GM20431 (cell line): ENCODE data around the gene RBM27.
"Not testable (repeated sequence)": the region's sequence is repeated elsewhere in the genome, so short reads cannot be mapped to it uniquely, and the experiment has no call there.

Experiments used
- in situ Hi-C: fragments of 300-500 bp; cut with MseI, MboI; formaldehyde crosslinking; loops from one replicate; pipeline ENCODE4 v1.15.0; 2020; ENCODE audit warnings: low sequenced_read_pairs; ENCODE audit not compliant: unreplicated experiment

RBM27 gene, protein sequence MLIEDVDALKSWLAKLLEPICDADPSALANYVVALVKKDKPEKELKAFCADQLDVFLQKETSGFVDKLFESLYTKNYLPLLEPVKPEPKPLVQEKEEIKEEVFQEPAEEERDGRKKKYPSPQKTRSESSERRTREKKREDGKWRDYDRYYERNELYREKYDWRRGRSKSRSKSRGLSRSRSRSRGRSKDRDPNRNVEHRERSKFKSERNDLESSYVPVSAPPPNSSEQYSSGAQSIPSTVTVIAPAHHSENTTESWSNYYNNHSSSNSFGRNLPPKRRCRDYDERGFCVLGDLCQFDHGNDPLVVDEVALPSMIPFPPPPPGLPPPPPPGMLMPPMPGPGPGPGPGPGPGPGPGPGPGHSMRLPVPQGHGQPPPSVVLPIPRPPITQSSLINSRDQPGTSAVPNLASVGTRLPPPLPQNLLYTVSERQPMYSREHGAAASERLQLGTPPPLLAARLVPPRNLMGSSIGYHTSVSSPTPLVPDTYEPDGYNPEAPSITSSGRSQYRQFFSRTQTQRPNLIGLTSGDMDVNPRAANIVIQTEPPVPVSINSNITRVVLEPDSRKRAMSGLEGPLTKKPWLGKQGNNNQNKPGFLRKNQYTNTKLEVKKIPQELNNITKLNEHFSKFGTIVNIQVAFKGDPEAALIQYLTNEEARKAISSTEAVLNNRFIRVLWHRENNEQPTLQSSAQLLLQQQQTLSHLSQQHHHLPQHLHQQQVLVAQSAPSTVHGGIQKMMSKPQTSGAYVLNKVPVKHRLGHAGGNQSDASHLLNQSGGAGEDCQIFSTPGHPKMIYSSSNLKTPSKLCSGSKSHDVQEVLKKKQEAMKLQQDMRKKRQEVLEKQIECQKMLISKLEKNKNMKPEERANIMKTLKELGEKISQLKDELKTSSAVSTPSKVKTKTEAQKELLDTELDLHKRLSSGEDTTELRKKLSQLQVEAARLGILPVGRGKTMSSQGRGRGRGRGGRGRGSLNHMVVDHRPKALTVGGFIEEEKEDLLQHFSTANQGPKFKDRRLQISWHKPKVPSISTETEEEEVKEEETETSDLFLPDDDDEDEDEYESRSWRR

DNA sequence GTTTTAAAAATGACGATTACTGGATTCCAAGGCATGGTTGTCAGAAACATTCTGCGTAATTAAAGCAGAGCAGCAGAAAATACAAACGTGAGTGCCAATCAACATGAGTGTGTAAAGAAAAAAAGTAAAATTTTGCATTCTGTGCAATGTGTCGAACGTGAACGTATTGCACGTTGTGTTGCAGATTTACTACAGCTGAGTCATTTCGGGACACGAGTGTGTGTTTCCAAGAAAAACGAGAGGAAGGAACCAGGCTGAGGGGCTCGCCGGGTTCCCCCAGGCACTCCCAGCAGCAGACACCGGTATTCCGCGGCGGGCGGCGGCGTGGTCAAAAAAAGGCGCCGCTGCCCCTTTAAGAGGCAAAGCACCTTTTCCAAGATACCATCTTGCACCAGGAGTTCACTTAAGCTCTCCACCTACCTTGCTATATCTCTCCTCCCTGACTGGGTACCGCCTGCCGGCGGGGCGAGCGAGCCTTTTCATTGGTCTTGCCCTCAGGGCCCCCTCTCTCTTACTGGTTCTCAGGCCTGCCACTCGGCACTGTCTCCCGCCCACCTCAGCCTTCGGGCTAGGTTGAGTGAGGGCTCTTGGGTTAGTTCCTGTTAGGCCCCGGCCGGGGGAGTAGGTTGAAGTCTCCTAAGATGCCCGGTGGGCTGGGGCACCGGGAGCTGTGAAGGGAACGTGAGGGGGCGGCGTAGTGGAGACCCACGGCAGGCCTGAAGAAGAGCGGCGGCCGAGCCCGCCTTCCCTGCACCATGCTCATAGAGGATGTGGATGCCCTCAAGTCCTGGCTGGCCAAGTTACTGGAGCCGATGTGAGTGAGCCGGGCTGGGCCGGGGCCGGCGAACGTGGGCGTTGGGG is at the start of gene RBM27:
RBM27 (plus strand) TSS at position 595 of the 861 bp plus-strand sequence; CDS start at position 756, 161 bp downstream.
- in situ Hi-C loops, result no loop called here

DNA sequence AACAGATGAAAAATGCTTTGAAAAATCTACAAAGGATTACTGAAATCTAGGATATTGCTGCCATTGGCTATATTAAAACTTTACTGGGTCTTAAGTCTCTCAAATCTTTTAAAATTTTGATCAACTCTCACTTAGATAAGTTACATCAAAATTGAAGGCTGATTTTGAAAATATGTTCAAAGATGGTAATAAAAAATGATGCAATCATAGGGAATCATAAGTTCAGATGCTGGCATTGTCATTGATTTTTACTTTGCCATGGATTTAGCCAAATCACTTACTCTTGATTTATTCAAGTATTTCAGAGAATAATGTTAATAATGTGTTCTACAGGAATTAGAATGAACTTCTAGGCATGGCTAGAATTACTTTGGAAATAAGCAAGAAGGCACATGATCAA is 45.1 kb upstream of the RBM27 start:
- in situ Hi-C loops, result no loop called here

DNA sequence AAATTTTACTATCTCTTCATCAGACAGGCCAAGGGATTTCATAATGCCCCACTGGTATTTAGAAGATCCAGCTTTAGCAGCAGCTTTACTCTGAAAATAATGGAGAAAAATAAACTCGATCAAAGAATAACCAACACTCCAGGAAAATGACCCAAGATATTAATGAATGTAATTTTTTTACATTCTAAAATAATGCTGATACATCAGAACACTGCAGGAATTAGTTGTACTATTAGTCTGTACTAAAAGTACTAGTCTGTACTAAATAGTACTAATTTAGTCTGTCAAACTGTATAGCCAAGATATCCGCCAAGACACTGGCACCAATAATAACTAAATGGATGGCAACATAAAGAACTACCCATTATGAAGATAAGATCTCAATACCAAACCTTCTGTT is 39.0 kb upstream of the RBM27 start:
- in situ Hi-C loops, result no loop called here

DNA sequence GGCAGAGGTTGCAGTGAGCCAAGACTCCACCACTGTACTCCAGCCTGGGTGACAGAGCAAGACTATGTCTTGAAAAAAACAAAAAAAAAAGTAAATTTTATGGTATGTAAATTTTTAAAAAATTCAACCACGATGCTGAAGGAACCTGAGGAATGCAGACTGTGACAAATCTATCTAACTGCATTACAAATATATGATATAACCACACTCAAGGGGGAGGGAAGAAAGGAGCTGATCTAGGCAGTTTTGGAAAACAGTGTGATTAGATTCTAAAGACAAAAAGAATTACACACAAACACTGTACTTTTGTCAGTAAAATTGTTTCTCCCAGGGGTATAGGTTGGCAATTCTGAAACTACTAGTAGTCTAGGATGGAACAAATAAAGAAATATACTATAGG is 37.9 kb upstream of the RBM27 start:
- in situ Hi-C loops, result no loop called here

DNA sequence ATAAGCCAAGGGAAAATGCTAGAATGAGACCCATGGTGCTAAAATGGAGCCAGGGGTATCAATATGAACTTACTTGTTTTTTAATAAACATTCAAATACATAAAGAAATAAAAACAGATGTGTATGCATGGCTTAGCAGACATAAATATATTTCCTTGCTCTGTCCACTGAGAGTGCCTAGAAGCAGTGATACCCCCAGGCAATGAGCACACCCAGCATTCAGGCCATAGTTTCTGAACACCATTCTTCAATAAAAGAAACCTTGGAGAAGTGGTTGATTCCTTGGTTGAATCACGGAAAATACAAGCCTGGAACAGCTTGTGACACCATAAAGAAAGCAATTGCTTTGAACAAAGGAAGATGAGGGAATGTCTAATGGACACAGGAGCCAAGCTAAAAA is 37.5 kb upstream of the RBM27 start:
- in situ Hi-C loops, result no loop called here

DNA sequence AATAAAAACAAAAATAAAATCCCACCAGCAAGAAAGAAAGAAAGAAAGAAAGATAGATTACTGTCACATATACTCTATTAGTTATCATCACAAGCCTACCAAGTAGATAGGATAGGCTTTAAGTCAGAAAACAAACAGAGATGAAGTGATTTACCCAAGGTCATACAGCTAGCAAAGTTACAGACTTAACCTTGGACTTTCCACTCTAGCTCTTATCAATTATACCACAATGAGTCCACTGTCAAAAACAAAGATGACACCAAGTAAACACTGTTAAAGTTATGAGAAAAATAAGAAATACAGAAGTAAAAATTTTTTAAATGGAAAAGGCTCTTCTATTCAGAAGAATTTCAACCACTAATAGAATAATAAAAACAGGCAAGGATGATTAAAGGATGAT is 34.3 kb upstream of the RBM27 start:
- in situ Hi-C loops, result no loop called here

DNA sequence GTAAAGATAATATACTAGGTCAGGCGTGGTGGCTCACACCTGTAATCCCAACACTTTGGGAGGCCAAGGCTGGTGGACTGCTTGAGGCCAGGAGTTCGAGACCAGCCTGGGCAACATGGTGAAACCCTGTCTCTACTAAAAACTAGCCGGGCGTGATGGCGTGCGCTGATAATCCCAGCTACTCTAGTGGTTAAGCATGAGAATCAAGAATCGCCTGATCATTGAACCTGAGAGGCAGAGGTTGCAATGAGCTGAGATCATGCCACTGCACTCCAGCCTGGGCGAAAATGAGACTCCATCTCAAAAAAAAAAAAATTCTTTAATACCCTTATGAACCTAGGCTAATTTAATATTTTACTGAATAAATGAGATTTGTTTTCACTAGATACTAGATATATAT is 30.4 kb upstream of the RBM27 start:
- in situ Hi-C loops, result not testable (repeated sequence)

DNA sequence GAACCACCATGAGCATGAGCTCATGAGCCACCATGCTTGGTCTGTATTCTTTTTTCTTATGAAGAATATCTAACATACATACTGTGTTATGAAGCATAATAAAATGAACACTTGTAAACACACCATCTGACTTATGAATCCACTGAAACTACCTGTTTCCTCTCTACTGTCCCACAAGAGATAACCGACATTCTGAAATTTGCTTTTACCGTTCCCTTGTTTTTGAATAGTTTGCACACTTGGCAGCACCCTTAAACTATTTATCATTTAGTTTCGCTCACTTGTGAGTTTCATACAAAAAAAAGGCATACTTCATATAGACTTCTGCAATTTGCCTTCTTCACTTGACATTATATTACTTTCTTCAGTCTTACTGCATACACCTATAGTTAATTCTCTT is 29.8 kb upstream of the RBM27 start:
- in situ Hi-C loops, result no loop called here

DNA sequence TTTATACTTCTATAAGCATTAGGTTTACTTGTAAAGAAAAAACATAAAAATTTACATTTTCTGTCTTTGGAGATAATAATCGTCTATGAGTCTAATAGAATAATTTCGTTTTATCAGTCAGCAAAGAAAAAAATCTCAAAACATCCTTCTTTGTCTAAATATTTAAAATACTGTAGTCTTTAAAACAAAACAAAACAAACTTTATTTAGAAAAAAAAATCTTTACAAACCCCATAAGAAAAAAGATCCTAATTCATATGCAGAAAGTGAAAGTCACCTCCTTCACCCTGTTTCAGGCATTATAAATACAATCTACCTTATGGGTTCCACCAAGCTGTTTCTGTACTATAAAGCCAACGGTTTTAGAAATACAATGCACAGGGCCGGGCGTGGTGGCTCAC is 26.6 kb upstream of the RBM27 start:
- in situ Hi-C loops, result no loop called here

DNA sequence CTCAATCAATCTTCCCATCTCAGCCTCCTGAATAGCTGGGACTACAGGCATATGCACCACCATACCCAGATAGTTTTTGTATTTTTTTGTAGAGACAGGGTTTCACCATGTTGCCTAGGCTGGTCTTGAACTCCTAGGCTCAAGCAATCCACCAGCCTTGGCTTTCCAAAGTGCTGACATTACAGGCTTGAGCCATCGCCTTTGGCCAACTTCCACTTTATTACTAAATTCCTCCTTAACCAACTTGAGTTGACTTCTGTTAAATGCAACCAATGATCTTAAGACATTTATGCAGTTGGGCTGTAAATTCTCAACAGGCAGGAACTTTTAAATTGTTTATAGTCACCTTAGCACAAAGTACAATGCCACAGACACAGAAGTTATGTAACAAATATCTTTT is 23.7 kb upstream of the RBM27 start:
- in situ Hi-C loops, result no loop called here

DNA sequence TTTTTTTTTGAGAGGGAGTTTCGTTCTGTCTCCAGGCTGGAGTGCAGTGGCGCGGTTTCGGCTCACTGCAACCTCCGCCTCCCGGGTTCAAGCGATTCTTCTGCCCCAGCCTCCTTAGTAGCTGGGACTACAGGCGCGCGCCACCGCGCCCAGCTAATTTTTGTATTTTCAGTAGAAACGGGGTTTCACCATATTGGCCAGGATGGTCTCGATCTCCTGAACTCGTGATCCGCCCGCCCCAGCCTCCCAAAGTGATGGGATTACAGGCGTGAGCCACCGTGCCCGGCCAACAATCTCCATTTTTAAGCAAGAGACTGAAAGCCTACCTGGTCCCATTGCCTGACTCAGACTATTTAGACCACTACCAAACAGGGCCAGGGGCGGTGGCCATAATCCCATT is 20.0 kb upstream of the RBM27 start:
- in situ Hi-C loops, result not testable (repeated sequence)

DNA sequence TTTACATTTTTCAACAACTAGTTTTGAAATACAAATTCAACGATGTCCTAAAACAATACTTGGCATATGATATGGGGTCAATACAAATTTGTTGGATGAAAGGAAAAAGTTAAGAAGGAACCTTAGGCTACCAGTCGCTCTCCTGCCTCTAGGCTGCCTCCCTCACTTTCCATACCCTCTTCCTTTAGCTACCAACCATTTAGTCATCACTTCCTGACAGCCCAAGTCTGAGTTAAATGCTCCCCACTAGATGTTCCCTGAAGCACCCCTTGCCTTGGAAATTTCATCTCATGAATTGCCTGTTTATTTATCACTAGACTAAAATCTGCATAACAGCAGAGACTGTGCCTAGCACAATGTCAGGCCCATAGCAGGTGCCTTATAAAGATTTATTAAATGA is 18.2 kb upstream of the RBM27 start:
- in situ Hi-C loops, result no loop called here

DNA sequence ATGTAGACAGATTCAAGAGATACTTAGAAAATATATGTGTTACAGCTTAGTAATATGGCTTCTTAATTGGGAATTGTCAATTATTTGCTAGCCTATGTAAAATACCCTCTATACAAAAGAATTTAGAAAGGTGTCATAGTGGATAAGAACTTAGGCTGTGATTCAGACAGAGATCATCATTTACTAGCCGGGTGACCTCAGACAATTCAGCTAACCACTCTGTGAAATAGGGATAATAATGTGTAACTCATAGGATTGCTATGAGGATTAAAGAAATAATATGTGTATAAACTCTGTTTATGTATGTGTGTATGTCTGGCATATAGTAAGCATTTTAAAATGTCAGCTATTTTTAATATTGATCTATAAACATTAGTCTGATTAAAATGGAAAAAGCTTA is 15.0 kb upstream of the RBM27 start:
- in situ Hi-C loops, result no loop called here

DNA sequence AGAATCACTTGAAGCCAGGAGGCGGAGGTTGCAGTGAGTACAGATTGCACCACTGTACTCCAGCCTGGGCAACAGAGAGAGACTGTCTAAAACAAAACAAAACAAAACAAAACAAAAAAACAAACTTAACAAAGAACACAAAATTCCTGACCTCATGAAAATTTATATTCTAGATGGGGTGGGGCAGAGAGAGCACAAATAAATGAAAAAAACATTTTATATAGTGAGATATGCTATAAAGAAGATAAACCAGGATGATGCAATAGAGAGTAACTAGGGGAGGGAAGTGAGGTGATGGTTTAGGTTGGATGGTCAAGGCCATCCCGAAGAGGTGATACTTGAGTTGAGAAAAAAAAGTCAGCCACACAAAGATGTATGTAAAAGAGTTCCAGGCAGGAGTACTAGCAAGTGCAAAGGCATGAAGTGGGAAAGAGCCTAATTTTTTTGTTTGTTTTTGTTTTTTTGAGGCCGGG is 10.8 kb upstream of the RBM27 start:
- in situ Hi-C loops, result no loop called here

DNA sequence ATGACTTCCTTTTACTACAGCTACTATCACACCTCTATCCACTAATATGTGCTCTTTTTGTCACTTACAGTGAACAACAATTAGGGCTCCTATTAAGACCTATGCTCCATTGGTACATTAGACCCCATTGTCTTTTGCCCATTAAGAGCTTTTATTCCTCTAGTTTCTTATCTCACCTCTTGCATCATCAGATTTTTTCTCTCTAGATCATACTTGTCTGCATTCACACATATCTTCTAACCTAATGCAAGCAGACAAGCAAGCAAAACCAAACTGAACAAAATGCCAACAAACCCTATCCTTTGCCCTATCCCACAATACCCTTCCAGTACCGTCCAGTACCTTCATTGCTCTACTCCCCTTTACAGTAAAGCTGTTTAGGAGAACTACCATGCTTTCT is 10.1 kb upstream of the RBM27 start:
- in situ Hi-C loops, result no loop called here

DNA sequence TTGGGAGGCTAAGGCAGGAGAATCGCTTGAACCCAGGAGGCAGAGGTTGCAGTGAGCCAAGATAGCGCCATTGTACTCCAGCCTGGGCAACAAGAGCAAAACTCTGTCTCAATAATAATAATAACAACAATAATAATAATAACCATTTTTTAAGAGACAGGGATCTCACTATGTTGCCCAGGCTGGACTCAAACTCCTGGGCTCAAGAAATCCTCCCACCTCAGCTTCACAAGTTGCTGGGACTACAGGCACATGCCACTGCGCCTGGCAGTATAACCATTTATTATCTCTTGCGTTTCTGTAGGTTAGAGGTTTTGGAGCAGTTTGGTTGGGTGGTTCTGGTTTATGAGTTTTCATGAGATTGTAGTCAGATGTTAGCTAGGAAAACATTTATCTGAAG is 8.4 kb upstream of the RBM27 start:
- in situ Hi-C loops, result not testable (repeated sequence)

DNA sequence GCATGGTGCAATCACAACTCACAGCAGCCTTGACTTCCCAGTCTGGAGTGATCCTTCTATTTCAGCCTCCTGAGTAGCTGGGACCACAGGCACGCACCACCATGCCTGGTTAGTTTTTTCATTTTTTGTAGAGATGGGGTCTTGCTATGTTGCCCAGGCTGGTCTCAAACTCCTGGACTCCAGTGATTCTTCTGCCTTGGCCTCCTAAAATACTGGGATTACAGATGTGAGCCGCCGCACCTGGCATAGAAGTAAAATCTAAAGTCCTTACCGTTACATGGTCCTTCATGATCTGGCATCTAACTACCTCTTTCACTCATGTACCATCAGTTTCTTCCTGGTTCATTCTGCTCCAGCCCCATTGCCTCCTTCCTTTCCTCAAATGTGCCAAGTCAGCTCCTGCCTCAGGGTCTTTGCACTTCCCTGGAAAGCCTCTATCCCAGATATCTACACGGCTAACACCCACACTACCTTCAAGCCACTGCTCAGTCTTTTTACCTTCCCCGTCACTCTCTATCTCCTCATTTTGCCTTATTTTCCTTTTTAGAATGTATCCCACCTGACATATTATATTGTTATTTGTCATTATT is 6.9 kb upstream of the RBM27 start:
- in situ Hi-C loops, result no loop called here

DNA sequence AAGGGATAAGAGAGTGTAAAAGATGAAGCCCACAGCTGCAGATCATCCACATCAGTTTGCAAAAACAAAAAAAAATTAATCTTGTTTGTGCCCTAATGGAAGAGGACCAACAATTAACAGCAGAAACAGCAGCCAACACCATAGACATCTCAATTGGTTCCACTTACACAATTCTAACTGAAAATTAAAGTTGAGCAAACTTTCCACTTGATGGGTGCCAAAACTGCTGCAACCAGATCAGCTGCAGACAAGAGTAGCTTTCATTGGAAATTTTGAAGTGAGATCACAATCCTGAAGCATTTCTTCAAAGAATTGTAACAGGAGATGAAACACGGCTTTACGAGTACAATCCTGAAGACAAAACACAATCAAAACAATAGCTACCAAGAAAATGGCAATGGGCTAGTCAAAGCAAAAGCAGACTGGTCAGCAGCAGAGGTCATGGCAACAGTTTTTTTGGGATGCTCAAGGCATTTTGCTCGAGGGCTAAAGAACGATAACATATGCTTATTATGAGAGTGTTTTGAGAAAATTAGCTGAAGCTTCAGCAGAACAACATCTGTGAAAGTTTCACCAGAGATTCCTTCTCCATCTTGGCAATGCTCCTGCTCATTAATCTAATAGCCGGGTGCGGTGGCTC is 4.1 kb upstream of the RBM27 start:
- in situ Hi-C loops, result no loop called here

DNA sequence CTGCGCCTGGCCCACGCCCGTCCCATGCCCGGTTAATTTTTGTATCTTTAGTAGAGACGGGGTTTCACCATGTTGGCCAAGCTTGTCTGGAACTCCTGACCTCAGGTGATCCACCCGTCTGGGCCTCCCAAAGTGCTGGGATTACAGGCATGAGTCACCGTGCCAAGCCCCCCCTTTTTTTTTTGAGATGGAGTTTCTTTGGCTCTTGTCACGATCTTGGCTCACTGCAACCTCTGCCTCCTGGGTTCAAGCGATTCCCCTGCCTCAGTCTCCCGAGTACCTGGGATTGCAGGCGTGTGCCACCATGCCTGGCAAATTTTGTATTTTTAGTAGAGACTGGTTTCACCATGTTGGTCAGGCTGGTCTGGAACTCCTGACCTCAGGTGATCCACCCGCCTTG is 1.6 kb upstream of the RBM27 start:
- in situ Hi-C loops, result not testable (repeated sequence)
